Muscle of back (tissue), 11 donors: ENCODE results near the gene PDRG1. TPM values are rescaled to one million over a fixed set of nuclear protein-coding genes. Genes with fewer than 3 reads are reported as not detected.
A peak's percentile ranks its signal among the peaks of the same experiment; 100 is the strongest.

ENCODE experiments used
- DNase-seq, 3 donors: peaks; one replicate each; pipeline versions ENCODE4 v3.0.0 to v3.0.0-alpha.2; 2013
- polyA plus RNA-seq, 10 donors: library from polyadenylated mRNA; unstranded; fragments of 120-200 nt; gene quantifications; one replicate each; pipeline ENCODE4 v1.2.1, GENCODE V29; 2013; ENCODE audit not compliant: insufficient read length in 10 of 10

Gene PDRG1
- polyA plus RNA-seq, 10 donors = 13.2 to 17.8 (median 15.6) TPM

DNA sequence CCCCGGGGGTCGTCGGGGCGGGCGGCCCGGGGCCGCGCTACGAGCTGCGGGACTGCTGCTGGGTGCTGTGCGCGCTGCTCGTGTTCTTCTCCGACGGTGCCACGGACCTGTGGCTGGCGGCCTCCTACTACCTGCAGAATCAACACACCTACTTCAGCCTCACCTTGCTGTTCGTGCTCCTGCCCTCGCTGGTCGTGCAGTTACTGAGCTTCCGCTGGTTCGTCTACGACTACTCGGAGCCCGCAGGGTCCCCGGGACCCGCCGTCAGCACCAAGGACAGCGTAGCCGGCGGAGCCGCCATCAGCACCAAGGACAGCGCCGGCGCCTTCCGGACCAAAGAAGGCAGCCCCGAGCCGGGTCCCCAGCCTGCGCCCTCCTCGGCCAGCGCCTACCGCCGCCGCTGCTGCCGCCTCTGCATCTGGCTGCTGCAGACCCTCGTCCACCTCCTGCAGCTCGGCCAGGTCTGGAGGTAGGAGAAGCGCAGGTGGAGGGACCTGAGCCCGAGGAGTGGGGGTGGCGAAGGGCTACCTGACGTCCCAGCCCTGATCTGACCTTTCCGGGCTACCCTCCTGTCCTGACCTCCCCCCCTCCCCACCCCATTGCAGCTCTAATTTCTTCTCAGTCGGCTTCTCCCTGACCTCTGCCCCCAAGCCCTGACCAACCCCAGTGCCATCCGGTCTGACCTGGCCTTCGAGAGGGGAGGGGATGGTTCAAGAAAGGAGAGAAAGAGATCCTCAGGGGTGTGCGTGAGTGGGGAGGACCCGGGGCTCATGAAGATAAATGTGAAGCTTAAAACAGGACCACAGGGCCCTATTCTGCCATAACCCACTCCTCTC lies 16.7 kb upstream of the PDRG1 start:
- DNase-seq = peak; percentile 59 to 92 (median 86)

DNA sequence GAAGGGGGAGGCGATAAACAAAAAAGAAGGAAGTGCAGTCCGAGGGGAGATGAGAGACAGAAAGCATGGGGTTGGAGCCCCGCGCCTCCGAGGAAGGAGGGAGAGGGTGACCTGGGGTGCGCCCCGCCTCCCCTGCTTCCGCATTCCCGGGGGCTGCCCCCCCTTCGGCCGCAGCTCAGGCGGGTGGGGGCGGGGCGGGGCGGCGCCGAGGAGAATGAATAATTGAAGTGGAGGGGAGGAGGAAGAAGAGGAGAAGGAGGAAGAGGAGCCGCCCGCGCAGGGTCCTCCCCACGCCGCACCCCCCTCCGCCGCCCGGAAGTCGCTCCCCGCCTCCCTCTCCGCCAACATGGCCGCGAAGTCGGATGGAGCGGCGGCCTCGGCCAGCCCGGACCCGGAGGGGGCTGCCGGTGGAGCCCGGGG lies 16.0 kb upstream of the PDRG1 start, which contains the start of gene XKR7:
Gene XKR7, plus strand, starts transcription at position 322 of the 420 bp plus-strand sequence. Its CDS starts 25 bp downstream, at position 347.
- DNase-seq = no peak

DNA sequence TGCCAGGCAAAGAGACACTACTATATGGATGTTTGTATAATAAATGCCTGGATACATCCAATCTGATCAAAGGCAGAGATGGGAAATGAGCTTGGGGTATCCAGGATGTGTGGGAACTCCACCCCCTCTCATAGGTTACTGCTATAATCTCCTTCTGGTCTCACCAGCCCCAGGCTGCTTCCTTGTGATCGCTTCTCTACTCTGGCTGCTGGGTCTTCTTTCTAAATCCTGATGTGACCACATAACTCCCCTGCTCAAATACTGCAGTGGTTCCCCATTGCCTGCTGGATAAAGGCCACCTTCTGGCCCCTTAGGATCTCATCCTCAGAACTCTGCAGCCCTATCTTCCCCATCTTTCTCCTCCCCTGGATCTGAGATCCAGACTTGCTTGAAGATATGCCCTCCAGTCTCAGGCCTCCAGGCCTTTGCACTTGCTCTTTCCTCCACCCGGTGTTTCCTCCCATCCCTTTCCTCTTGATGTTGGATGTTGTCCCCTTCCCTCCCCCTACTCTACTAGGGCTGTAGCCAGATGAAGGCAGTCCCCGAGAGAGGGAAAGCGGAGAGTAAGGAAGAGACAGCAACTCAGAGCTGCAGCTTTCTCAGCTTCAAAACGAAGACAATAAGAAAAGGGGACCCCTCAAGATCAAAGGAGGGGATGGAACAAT lies 15.3 kb upstream of the PDRG1 start:
- DNase-seq = no peak

DNA sequence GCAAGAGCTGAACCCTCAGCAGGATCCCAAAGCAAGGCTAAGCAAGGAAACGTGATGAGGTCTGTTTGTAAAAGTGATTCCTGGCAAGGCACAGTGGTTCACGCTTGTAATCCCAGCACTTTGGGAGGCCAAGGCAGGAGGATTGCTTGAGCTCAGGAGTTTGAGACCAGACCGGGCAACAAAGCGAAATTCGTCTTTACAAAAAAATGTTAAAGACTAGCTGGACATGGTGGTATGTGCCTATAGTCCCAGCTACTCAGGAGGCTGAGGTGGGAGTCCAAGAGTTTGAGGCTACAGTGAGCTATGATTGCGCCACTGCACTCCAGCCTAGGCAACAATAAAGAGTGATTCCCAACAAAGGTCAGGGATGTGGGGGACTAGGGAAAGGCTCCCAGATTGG lies 12.0 kb upstream of the PDRG1 start:
- DNase-seq = no peak

DNA sequence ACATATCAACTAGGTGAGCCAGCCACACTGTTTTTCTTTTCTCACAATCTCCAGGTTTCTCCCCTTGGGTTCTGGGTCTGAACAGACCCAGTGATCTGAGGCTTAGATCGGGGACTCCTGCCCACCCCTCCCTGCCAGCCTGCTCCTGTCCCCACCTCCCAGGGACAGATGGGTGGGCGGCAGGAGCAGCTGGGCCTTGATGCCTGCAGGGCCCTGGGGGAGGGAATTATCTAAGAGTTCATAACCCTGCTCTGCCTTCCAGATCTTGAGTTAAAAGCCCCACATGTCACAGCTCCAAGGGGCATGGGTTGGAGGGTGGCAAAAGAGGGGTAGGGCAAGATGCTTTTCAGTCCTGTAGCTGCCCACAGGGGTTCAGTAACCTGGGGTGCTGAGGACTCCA lies 10.9 kb upstream of the PDRG1 start:
- DNase-seq = no peak

DNA sequence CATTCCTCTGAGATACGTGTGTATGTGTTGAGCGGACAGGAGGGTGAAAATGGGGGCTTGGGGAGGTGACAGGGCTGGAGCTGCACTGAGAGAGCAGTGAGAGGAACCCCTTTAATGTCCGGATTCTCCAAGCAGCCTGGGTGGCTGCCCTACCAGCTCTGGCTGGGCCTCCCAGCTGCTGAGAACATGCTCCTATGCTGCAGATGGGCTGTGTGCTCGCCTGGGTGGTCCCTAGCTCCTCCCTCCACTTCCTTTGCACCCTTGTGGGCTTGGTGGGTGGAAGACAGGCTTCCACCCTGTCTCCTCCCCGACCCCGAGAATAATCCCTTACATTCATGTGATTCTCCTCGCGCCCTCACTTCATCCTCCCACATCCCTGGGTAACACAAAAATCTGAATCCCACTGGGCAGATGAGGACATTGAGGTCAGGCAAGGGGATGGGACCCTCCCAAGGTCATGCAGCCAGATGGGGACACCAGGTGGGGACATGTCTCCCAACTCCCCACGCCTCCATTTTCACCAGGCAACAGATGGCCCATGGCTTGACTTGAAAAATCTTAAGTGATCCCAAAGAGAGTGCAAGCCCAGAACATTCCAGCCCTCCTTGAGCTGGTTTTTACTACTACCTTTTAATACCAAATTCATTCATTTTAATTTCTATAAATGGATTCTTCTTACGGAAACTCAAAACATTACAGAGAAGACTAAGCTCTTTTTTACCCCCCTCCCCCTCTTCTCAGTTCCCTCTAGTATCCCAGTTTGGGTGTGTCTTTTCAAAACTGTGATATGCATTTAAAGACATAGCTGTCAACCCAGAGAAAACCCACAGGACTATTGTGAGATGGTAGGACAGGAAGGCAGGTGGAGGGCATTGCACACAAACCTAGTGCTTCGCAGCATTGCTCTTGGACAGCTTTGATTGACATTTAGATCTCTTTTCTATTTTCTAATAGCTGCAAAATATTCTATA lies 5.0 kb upstream of the PDRG1 start:
- DNase-seq = no peak

DNA sequence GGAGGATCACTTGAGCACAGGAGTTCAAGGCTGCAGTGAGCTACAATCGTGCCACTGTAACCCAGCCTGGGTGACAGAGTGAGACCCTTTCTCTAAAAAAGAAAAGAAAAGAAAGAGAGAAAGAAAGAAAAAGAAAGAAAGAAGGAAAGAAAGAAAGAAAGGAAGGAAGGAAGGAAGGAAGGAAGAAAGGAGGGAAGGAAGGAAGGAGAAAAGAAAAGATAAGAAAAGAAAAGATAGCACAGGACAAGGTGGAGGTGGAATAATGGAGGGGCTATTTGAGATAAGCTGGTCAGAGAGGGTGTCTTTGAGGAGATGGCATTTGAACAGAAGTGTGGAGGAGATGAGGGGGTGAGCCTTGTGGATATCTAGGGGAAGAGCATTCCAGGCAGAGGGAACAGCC lies 2.7 kb upstream of the PDRG1 start:
- DNase-seq = no peak

DNA sequence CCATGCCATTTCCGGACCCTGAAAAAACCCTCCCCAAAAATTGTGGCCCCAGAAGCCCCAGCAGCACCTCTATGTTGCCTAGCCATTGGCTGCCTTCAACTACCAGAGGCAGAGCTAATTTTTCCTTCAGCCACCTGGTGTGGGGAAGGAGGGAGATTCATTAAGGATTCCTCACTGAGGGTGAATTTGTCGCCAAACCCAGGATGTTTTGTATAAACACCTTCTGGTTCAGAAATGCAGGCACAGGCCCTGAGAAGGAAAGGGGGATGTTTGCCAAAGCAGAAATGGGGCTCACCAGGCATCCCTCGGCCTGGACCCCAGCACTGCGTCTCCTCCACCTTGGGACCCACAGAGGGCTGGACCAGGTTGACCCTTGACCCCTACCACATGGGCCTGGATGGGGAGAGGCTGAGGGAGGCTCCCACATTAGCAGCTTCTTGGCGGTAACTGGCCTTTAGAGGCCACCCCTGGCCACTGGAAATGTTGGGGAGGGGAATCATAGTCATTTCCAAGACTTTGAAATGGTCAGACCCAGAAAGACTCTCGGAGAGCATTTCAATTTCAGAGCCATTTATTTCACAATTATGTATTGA lies 1.8 kb upstream of the PDRG1 start:
- no peak for DNase-seq

DNA sequence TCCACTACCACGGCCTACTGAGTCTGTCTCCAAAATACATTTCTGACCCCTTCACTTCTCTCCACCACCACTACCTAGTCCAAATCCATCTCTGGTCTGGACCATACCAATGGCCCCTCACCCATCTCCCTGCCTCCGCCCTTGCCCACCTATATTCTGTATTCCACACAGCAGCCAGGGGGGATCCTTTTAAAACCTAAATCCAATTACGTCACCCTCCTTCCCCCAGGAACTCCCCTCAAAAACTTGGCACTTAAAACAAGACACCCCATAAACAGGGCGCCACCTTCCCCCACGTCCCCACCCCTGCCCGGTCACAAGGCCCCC lies 680 bp downstream of the PDRG1 start:
- no peak for DNase-seq

DNA sequence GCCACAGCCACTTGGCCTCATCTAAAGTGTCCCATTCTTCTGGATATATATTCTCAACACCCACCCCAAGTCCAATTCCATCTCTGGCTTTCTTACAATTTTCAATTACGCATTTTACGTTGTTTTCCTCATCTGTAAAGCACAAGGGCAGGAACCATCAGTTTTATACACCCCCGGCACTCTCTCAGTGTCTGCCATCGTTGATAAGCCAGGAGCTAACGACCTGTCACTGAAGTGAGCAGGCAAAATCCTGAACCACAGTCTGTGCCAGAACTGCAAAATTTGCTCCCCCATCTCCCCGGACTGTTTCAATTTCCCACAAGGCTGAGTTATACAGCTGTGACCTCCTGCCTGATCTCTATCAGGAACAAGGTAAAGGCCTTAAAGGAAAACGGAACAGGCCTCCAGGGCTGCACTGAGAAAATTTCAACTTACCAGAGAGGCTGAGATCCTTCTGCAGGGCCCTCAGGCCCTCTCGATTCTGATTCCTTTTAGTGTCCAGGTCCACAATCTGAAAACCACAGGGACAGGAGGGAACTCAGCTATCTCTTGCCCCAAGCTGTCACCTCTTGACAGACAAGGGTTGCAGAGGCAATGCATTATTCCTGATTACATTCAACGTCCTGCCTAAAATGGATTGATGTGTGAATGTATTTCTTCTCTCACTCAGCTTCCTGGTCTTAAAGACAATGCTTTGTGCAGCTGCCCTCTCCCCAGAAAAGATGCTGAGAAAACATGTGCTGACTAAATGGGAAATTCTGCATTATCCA lies 1.8 kb downstream of the PDRG1 start:
- no peak for DNase-seq

DNA sequence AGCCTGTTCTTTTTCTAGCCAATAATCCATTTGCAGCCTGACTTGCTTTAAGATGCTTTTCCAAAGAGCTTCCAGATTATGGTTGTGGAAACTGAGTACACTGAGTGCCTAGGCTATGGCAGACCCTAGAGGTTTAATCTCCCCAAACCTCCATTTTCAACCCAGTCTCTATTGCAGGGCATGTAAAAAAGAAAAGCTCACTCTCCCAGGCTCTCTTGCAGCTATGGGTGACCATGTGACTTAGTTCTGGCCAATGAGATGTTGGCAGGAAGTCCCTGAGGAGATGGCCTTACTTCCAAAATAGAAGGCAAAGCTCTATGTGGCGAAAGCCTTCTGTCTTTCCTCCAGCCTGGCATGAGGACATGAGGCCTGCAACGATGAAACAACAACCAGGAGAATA lies 3.8 kb downstream of the PDRG1 start:
- no peak for DNase-seq

DNA sequence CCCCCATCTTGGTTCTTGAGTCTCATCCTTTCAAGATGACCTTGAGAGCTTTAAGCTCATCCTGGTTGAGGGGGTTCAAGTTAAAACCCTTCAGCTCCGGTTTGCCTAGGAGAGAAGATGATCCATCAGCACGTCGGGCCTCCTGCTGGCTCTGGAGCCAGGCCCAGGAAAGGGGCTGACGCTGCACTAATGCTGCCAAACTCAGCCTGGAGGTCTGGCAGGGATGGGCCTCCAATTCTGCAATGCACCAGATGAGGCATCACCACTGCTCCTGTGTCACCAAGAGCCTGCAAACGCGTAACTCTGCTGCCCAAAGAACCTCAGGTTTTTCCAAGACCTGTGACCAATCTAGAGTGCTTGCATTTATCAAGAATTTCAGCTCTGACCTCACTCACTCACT lies 6.1 kb downstream of the PDRG1 start:
- DNase-seq = no peak

DNA sequence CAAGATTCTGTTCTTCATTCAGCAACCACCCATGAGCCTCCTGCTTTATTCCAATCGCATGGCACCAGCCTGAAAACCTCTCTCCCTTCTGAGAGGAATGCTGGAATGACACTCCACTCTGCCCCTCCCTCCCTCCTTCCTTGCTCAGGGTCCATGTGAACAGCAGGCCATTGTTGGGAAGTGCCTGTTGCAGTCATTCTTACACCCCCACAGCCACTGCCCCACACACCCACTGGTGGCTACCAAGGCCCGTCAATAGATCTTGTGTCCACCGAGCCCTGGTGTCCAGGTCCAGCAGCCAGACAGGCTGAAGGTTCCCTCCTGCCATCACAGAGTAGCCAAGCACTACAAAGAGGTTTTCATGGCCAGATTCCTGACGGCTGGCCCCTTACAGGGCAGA lies 6.5 kb downstream of the PDRG1 start:
- no peak for DNase-seq

DNA sequence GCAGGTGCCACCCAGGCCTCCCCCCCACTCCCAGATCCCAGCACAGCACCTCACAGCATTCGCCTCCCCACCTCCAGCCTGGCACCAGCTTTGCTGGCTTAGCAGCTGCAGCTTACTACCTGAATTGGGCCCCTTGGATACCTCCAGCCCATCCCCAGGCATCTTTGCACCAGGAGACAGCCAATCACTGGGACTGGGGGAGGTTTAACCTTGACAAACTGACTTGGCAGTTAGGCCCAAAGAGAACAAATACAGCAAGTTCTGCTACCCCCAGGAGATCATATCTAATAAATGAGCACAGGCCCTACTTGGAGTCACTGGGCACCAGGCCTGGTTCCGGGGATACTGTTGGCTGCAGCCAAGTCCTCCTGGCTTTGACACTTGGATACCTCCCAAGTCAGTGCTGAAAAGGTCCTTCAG lies 8.8 kb downstream of the PDRG1 start:
- peak in 2 of 3 donors; percentile 16 to 29 for DNase-seq

DNA sequence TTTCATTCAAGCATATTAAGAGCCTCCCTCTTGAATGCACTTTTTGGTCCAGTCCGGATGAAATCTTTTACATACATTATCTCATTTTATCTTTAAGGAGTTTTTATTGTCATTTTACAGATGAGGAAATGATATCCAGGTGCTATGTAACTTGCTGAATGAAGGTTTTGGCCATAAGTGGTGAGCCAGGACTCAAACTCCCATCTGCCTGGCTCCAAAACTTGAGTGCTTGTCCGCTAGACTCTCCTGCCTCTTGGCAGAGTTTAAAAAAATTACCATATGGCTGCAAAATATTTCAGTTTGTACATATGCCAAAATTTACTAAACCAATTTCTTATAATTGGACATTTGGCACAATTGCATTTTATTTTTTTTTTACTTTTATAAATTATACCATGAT lies 12.2 kb downstream of the PDRG1 start:
- no peak for DNase-seq

DNA sequence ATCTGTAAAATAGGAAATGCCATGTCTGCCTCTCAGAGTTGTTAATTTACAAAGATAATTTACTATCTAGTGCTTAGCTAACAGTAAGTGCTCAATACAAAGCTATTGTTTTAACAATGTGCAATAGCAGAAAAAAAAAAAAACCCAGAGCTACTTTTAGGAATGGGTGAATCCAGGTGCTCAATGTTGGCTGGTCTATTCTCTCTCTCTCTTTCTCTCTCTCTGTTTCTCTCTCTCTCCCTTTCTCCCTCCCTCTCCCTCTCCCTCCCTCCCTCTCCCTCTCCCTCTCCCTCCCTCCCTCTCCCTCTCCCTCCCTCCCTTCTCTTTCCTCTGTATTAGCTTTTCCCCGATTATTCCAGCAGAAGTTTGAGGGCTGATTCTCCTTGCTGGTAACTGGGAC lies 14.0 kb downstream of the PDRG1 start:
- no peak for DNase-seq

DNA sequence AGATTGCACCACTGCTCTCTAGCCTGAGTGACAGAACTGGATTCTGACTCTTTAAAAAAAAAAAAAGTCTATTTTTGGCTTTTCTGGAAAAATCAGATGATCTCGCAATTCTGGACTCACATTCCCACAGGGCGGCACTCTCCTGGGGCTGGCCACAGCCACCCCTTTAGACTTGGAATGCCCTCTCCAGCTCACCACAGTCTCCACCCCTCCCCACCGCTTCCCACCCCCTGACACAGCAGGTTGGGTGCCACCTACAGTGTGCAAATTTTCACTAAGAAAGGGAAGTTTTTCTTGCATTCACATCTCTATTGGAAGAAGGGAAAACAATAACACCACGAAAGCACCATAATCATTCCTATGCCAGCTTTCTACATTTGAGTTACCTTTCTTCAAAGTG lies 15.4 kb downstream of the PDRG1 start:
- DNase-seq = no peak

DNA sequence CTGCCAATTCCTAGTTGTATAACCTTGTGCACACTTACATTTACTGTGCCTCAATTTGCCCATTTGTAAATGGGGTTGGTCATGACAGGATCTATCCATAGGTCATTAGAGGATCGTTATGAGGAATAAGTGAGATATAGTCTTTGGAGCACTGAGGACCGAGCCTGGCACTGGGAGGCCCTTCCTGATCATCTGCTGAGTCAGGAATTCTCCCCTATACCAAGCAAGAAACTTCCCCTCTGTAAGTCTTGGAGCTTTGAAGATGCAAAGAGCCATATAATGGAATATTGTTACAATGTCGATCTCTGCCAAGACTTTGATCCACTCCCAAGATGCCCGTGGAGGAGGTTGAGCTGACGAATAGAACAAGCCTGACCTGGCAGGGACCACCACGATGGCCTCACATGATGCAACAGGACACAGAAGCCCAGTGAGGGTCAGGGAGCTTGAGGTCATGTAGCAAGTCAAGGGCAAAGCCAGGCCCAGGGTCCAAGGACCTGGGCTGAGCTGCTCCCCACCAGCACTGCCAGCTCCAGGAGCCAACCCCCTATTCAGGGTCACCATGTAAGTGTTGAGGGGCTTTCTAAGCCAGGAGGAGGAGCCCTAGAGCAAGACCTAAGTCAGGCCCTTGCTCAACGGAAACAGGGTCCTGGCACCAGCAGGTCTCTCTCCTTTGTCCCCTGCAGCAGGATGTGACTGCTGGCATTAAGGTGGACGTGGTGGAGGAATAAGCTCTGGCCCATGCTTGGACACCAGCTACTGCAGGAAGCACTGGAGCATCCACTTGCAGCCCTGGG lies 16.7 kb downstream of the PDRG1 start:
- no peak for DNase-seq

DNA sequence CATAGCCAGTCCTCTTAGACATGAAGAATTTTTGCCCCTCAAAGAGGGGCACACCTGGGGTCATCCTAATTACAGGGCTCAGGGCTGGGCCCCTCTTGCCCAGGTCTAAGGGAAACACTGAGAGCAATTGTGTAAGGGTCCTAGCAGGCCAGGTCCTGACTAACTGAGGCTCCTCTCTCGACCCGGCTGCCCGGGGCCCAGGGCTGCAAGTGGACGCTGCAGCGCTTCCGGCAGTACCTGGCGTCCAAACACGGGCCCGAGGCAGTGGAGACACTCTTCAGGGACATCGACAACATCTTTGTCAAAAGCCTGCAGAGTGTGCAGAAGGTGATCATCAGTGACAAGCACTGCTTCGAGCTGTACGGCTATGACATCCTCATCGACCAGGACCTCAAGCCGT lies 17.4 kb downstream of the PDRG1 start:
- no peak for DNase-seq

DNA sequence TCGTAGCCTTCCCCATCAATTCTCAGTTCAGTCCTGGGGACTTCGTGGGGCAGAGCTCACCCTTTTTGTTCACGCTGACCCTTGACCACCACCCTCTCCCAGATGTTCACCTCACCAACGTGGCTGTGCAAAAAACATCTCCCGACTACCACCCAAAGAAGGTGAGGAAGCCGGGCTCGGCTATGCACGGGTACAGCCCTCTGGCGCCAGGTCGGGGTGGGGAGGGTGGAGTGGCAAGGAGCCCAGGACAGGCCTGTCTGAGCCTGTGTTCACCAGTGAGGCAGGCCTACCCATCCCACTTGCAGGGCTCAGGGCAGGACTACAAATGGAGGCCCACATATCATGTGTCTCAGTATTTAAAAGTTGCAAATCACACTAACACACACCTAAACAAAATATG lies 18.1 kb downstream of the PDRG1 start:
- DNase-seq = no peak
